Esophagus squamous epithelium (tissue), 5 donors: ENCODE results near the gene DNAJC7. TPM values are rescaled to one million over a fixed set of nuclear protein-coding genes. Genes with fewer than 3 reads are reported as not detected.

ENCODE experiments used
- DNase-seq: peaks from one replicate; lab custom pipeline; 2025; lab: John Stamatoyannopoulos, UW
- H3K27ac ChIP-seq, 4 donors: fragments of 200-600 bp; sonication (generic); one replicate each; pipeline ENCODE4 v1.5.1; 2016 to 2019; ENCODE audit warnings: mild to moderate bottlenecking in 1 of 4
- H3K27me3 ChIP-seq, 4 donors: fragments of 200-600 bp; sonication (generic); 1 replicate in 3 of 4; 2 replicates in 1 of 4; pipeline versions ENCODE4 v1.5.1 to v1.6.0; 2017 to 2021; ENCODE audit warnings: antibody characterized with exemption in 1 of 4
- H3K36me3 ChIP-seq, 3 donors: fragments of 200-600 bp; sonication (generic); one replicate each; pipeline ENCODE4 v1.5.1; 2016 to 2019
- H3K4me1 ChIP-seq, 3 donors: fragments of 200-600 bp; sonication (generic); one replicate each; pipeline ENCODE4 v1.5.1; 2017 to 2019
- H3K4me3 ChIP-seq, 4 donors: fragments of 200-600 bp; sonication (generic); 1 replicate in 3 of 4; 2 replicates in 1 of 4; pipeline ENCODE4 v1.5.1; 2016 to 2019; ENCODE audit warnings: mild to moderate bottlenecking in 2 of 4, moderate library complexity in 1 of 4
- H3K9me3 ChIP-seq, 3 donors: fragments of 200-600 bp; sonication (generic); one replicate each; pipeline ENCODE4 v1.5.1; 2016 to 2019
- POLR2A ChIP-seq, 4 donors: fragments of 450-650 bp; IDR thresholded peaks; one replicate each; pipeline ENCODE4 v1.6.1; 2017; ENCODE audit warnings: antibody characterized with exemption in 4 of 4, mild to moderate bottlenecking in 4 of 4, moderate library complexity in 3 of 4
- WGBS, 2 donors: methylation state at CpG; one replicate each; pipeline ENCODE4 v1.1.5; 2018; 5-methylcytosine and 5-hydroxymethylcytosine counted together
- intact Hi-C: fragments of 100-400 bp; cut with DNase I; formaldehyde crosslinking; loops from one replicate; pipeline ENCODE4 v1.15.0; 2022
- total RNA-seq, 4 donors: library from RNA; depleted of rRNA; stranded (reverse); fragments of >200 nt; gene quantifications; one replicate each; pipeline ENCODE4 v1.1.0, GENCODE V29; 2016
- TF ChIP-seq, protein P1 (sequence below), 6 experiments: fragments of 450-650 bp in 4 of 6; fragments of 200-600 bp in 2 of 6; sonication (generic) in 2 of 6; IDR thresholded peaks; one replicate each; pipeline ENCODE4 v1.5.1; 2016 to 2019; ENCODE audit warnings: antibody characterized with exemption in 6 of 6, mild to moderate bottlenecking in 4 of 6, moderate library complexity in 4 of 6
- donor health status: DM: yes; HTN: yes; CAD: no.

The DNAJC7 gene
- total RNA-seq, 4 donors from 2014 or later: 42.6 to 82.0 (median 67.2) TPM

DNA sequence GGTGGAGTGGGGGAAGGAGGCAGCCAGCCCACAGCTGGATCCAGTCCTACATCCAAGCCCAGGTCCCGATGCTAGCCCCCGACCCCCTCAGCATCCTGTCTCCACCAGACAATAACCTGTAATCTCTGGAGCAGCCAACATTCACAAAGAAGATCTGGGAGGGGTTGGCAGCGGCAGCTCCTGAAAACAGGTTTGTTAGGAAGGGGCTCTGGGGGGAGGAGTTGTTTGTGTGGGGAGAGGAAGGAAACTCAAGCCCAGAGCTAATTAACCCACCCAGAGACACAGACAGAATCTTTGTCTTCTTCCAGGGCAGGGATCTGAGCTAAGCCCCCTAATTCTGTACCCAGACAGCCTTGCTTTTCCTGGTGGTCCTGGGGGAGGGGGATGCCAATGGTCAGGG, 37.8 kb upstream of the DNAJC7 start:
- no peaks in the 10 kb centered on the region for H3K36me3 ChIP-seq
- H3K4me1 ChIP-seq: peaks cover 5 to 11% (median 11%) of the 10 kb centered on the region in 3 donors
- no peak for TF ChIP-seq POLR2A (IDR thresholded peaks at IDR 0.05)
- TF ChIP-seq, protein P1, sequence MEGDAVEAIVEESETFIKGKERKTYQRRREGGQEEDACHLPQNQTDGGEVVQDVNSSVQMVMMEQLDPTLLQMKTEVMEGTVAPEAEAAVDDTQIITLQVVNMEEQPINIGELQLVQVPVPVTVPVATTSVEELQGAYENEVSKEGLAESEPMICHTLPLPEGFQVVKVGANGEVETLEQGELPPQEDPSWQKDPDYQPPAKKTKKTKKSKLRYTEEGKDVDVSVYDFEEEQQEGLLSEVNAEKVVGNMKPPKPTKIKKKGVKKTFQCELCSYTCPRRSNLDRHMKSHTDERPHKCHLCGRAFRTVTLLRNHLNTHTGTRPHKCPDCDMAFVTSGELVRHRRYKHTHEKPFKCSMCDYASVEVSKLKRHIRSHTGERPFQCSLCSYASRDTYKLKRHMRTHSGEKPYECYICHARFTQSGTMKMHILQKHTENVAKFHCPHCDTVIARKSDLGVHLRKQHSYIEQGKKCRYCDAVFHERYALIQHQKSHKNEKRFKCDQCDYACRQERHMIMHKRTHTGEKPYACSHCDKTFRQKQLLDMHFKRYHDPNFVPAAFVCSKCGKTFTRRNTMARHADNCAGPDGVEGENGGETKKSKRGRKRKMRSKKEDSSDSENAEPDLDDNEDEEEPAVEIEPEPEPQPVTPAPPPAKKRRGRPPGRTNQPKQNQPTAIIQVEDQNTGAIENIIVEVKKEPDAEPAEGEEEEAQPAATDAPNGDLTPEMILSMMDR (IDR thresholded peaks at IDR 0.05): no peak
- H3K9me3 ChIP-seq: no peaks in the 10 kb centered on the region
- intact Hi-C loops: no loop called here
- H3K4me3 ChIP-seq: no peak overlapping the region
- 29 to 48% methylated on average over 3 of the region's 3 CpGs for WGBS, 2 donors
- no peak overlapping the region for H3K27ac ChIP-seq
- DNase-seq: no peak
- H3K27me3 ChIP-seq: peaks cover 0 to 56% (median 0%) of the 10 kb centered on the region in 4 donors

DNA sequence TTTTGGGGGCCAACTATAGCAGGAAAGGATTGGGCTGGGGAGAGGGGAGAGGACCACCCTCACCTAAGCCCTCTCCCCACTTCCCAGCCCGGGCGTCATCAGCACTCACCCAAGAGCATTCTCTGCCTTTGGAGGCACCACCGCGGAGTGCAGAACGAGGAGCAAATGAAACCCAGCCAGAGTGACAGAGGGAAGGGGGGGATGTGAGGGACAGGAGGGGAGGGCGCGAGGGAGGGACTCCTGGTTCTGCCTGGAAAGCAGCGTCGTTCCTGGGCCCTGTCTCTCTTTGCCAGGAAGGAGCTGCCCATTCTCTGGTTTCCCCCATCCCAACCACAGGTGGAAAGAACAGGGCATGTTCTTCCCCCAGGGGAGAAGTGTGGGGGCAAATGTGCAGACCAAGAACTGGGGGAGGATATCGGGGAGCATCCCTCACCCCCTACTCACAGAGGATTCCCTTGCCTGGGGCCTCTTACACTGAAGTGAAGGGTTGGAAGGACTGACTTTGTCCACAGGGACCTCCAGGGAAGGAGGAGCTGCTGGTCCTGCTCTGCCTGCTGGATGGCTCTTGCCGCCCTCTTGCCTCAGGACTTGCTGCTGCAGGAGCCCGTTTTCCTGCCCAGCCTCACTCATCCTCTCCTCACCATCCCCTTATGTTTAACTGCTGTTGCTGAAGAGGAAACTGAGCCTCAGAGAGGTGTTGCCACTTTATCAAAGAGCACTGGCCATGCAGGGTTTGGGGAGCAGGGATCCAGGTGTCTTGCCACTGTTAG, 36.7 kb upstream of the DNAJC7 start:
- WGBS, 2 donors: 41 to 57% methylated on average over 6 to 8 of the region's 12 CpGs
- DNase-seq: no peak

DNA sequence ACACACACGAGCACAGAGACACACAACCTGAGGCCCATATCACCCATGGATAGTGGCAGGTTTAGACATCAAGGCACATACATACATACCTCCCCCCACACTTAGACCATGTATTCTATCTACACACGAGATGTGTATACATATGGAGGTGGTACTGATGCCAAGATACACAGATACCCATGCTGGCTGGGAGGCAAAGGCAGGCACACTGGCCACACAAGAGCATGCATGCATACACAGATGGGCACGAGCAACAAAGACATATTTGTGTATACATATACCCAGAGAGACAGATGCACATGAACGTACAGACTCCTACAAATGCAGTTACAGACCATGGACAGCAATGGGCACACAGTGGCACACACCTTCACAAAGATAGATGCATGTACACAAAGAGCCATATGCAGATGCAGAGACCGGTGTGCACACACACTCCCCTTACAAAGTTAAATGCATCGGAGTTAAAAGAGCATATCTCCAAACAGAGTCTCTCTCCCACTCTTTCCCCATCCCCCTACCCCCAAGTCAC, 35.2 kb upstream of the DNAJC7 start:
- H3K9me3 ChIP-seq: no peaks in the 10 kb centered on the region
- no peak overlapping the region for H3K4me3 ChIP-seq
- WGBS, 2 donors: 65 to 77% methylated on average over 6 of the region's 6 CpGs
- no peak for DNase-seq
- intact Hi-C loops: no loop called here
- peaks cover 0 to 49% (median 0%) of the 10 kb centered on the region in 4 donors for H3K27me3 ChIP-seq
- H3K4me1 ChIP-seq: peaks cover 5 to 20% (median 12%) of the 10 kb centered on the region in 3 donors
- no peak overlapping the region for H3K27ac ChIP-seq
- no peaks in the 10 kb centered on the region for H3K36me3 ChIP-seq
- no peak for TF ChIP-seq POLR2A (IDR thresholded peaks at IDR 0.05)
- TF ChIP-seq, protein P1 (IDR thresholded peaks at IDR 0.05): no peak

More for the DNA sequence above, 36.7 kb upstream of the DNAJC7 start:
- Histone ChIP-seq H3K9me3 (no peaks in the 10 kb centered on the region), H3K36me3 (no peaks in the 10 kb centered on the region), H3K27ac (no peak overlapping the region), H3K4me1 (peaks cover 5 to 20% (median 12%) of the 10 kb centered on the region in 3 donors), H3K27me3 (peaks cover 0 to 56% (median 0%) of the 10 kb centered on the region in 4 donors), H3K4me3 (no peak overlapping the region)
- TF ChIP-seq, protein P1 (IDR thresholded peaks at IDR 0.05): no peak
- no peak for TF ChIP-seq POLR2A (IDR thresholded peaks at IDR 0.05)
- intact Hi-C loops: no loop called here

DNA sequence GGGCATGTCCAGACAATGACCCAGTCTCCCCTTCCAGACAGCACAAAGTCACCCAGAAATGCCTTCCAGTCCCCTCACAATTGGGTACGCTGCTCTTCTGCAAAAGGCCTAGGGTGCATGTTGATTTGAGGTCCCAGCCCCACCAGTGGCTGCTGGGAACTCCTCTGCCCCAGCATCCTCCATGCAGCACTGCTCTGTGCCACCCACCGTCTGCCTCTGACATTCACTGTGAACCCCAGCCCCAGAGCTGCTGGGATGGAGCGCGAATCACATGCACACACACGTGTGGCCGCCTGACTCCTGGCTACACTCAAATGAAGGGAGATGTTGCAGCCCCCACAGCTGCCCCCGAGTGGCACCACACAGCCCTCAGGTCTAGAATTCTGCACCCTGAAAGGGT, 34.4 kb upstream of the DNAJC7 start:
- Histone ChIP-seq H3K27me3 (peaks cover 0 to 49% (median 0%) of the 10 kb centered on the region in 4 donors), H3K4me3 (no peak overlapping the region)
- no peak for DNase-seq

More for the DNA sequence above, 34.4 kb upstream of the DNAJC7 start:
- WGBS, 2 donors: 80 to 90% methylated on average over 1 to 6 of the region's 7 CpGs
- Histone ChIP-seq H3K9me3 (no peaks in the 10 kb centered on the region), H3K36me3 (no peaks in the 10 kb centered on the region), H3K27ac (no peak overlapping the region), H3K4me1 (peaks cover 5 to 20% (median 12%) of the 10 kb centered on the region in 3 donors)
- TF ChIP-seq, protein P1 (IDR thresholded peaks at IDR 0.05): no peak
- no peak for TF ChIP-seq POLR2A (IDR thresholded peaks at IDR 0.05)
- intact Hi-C loops: no loop called here
